NAMALWA (cell line): ENCODE results near the gene DAPP1.

Experiments used
- DNase-seq: peaks from one replicate; pipeline ENCODE4 v3.0.0-alpha.2; 2015; ENCODE audit warnings: low spot score

Gene DAPP1

DNA sequence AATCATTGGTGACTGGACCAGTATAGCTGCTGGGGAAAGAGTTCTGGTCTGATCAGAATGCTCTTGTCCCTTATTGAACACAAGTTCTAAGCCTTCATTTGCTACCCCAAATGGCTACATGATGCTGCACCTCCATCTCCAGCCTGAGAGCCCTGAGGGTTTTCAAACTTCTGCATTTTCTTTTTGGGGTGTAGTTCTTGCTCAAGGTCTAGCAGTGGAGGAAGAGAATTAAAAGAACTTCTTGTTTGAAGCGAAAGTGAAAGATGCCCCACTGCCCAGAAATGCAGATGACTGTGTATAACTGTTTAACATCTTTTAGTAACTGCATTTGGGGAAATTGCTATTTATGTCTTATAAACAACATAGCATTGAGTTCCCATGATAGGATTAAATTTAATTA, 39.1 kb downstream of the DAPP1 start:
- DNase-seq = peak; percentile 50

- DNase-seq = no peak
Measured at GRCh38 chr4:99856166-99856565, 39.5 kb downstream of the DAPP1 start.

DNA sequence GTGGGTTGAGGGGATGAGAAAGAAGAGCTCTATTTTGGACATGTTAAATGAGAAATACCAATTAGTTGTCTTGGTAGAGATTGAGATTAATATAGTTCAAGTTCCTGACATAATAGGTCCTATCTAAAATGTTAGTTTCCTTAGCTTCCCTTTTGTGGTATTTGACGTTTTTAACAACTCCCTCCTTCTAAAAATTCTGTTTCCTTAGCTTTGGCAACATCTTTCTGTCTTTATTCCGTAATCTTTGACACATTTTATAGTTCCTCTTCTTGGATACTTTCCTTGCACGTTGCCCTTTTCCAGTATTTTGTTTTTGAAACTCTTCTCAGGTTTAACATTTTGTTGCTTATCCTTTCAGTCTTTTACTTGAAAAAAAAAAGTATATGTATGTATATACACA, 40.7 kb downstream of the DAPP1 start:
- DNase-seq = no peak

DNA sequence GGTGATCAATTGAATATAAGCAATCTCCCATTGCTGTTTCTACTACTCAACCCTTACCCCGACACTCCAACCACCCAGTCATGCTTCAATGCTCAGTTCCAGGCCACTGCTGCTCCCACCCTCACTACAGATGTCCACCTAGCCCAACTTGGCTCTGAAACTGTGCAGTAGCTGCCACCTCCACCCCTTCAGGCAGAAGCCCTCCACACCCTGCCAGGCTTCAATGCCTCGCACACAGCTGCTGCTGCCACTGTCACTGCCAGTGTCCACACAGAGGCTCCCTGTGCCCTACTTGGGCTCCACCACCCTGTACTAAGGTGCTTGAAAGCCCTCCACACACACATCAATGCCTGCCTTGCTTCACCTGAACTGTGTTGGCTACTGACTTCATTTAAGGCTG, 43.0 kb downstream of the DAPP1 start:
- DNase-seq = peak; percentile 18

GRCh38 chr4:99860521-99860920, 43.9 kb downstream of the DAPP1 start:
- no peak for DNase-seq

DNA sequence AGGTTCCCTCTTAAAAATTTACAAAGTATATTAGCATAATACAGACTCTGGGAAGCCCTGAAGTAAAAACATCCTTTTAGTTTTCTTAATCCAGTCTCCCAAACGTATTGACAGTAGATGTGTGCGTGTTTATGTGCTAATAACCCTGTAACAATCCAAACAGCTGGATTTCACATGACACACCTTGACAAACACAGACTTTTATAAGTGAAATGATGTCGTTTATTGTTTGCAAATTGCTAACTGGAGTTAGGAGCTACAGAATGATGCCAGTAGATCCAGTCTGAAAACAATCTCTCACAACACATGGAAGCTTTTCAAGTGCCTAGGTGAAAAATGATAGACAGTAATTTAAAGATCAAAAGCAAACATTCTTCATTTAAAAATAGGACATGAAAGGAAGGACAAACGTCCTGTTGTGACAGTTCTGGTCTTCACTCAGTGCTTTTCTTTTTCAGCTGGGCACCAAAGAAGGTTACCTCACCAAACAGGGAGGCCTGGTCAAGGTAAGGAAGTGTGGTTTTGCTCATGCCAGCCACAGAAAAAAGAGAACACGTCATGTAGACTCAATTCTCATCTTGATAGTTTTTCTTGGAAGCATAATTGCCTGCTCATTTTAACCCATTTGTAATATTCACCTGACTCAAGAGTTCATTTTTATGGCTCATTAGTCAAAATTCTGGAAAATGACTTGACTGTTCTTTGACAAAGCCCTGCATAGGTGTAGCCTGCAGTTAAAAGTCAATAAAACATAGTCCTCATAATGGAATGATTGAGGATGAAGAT, 44.7 kb downstream of the DAPP1 start:
- no peak for DNase-seq

GRCh38 chr4:99863804-99864203, 47.2 kb downstream of the DAPP1 start:
- no peak for DNase-seq

DNA sequence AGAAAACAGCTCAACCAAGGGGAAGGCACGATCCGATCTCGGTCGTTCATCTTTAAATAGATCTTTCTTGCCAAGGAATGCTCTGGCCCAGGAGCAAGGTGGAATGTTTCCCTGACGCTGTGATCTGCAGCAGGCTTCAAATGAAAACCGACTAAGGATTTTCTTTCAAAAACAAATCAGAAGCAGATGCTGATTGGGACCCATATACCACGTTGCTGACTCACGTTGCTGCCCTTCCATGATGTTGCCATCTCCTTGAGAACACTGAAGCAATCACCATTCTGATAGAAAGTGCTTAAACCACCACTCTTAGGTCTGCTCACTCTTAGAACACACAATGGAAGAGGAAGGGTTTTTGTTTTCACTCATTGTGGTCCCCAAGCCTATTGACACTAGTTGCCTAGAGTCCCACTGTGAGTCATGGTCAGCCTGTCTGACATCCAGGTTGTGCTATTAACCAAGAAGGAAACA, 51.5 kb downstream of the DAPP1 start:
- no peak for DNase-seq

- no peak for DNase-seq
Measured at GRCh38 chr4:99872570-99872969, 55.9 kb downstream of the DAPP1 start.

DNA sequence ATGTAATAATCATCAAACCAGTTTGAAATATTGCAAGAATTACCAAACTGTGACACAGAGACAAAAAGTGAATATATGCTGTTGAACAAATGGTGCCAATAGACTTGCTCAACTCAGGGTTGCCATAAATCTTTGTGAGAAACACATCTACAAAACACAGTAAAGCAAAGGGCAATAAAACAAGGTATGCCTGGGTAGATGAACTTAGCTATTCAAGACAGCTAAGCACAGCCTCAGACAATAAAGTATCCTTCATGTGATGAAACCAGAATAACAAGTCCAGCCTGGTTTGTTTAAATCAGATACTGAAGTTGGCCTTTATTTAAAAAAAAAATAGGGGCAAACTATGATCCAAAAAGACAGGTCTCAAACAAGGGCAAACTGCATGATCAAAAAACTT, 58.4 kb downstream of the DAPP1 start:
- no peak for DNase-seq

- no peak for DNase-seq
Measured at GRCh38 chr4:99876946-99877345, 60.3 kb downstream of the DAPP1 start.

- DNase-seq = no peak
Measured at GRCh38 chr4:99878604-99879003, 62.0 kb downstream of the DAPP1 start.

DNA sequence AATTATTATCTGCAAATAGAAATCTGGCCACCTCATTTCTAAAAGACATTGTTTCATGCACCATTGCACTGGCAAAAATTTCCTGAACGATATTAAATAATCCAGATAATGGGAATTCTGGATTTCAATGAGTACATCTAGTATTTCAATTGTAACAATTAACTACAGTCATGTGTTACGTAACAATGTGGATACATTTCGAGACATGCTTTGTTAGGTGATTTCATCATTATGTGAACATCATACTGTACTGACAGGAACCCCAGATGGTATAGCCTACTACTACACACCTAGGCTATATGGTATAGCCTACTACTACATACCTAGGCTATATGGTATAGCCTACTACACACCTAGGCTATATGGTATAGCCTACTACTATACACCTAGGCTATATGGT, 62.8 kb downstream of the DAPP1 start:
- no peak for DNase-seq

- peak; percentile 67 for DNase-seq
Measured at GRCh38 chr4:99885063-99885664, 68.5 kb downstream of the DAPP1 start.

DNA sequence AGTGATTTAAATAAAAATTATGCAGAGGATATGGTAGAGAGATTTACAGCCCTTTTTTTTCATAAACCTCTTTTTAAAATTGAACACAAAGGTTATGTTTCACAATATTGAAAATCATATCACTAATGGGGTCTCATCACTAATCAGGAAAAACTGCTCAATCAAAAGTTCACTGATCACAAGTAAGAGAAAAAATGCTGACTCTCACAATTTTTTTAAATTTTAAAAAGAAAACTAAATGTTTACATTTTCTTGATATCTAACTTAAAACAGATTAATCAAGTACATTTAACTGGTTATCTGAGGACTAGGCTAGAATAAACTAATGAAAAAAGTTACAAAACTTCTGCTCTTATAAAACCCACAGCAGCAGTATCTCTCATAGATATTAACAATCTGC, 69.1 kb downstream of the DAPP1 start:
- DNase-seq = no peak

DNA sequence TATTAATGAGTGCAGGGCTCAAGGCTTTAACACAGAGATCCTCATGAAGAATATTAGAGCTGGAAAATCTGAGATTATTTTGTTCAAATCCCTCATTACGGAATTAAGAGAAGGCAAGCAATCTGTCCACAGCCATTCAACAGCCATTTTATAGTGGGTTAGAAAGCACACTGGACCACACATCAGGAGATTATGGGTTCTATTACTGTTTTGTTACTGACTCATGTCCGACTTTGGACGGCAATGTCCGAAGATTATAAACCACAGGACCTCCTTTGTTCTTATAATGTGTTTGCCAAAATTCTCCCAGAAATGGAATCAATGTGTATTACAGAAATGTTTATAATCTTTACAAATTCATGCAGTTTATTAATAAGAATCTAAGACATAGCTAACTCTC, 69.5 kb downstream of the DAPP1 start:
- no peak for DNase-seq

DNA sequence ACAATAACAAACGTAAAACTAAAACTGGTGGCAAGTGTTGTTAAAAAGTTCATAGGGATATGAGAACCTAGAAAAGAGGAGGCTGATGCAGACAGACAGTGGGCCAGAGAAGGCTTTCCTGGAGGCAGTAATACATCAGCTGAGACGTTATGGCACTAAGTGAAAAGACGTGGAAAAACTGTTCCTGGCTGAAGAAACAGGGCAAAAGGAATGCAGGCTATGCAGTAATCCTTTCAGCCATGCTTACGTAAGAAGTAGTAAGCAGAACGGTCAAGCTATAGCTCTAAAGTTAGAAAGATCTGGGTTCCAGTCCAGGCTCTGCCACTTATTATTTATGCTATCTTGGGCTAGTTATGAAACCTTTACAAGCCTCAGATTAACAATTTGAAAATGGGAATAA, 71.2 kb downstream of the DAPP1 start:
- DNase-seq = no peak

DNA sequence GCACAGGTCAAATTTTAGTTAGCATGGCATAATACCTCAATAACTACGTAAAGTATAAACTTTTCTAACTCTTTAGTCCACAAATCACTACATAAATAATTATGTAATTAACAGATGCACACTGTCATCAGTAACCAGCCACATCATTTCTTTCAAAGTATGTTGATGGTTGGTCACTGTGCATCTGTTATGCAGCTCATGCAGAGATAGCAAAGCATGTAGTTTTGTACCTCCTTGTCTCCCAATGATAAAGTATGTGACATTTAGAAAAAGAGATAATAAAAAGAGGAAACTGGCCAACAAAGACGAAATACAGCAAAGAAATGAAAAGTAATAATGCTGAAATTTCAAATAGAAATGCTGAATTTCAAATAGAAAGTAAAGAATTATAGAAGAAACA, 74.7 kb downstream of the DAPP1 start:
- DNase-seq = no peak

DNA sequence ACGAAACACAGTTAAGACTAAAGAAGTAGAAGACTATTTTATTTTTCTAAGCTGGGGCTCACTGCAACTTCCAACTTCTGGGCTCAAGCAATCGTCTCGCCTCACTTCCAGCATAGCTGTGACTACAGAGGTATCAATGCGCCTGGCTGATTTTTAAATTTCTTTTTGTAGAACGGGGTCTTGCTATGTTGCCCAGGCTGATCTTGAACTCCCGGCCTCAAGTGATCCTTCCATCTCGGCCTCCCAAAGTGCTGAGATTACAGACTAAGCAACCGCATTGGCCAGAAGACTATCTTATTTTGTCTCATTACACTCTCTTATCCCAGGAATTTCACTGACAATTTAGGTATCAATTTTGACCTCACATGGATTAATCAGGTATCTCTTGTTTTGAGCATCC, 76.4 kb downstream of the DAPP1 start:
- DNase-seq = no peak

- no peak for DNase-seq
Measured at GRCh38 chr4:99893839-99894160, 77.2 kb downstream of the DAPP1 start.

- DNase-seq = peak; percentile 95
Measured at GRCh38 chr4:99894161-99894997, 77.8 kb downstream of the DAPP1 start, which contains the start of gene LAMTOR3. Gene LAMTOR3, minus strand, starts transcription at chr4:99894427. Its CDS starts 464 bp downstream, at chr4:99893963.

- DNase-seq = no peak
Measured at GRCh38 chr4:99894998-99895397, 78.4 kb downstream of the DAPP1 start.

GRCh38 chr4:99915449-99915848, 98.8 kb downstream of the DAPP1 start:
- no peak for DNase-seq
